Suppressor macrophage (primary cell): Measurements from ENCODE around the gene PRPF4.
A peak's percentile ranks its signal among the peaks of the same experiment; 100 is the strongest.
"Not testable (repeated sequence)": the region's sequence is repeated elsewhere in the genome, so short reads cannot be mapped to it uniquely, and the experiment has no call there.

ENCODE experiments used
- DNase-seq, 4 experiments: peaks; one replicate each; pipeline ENCODE4 v3.0.0-alpha.2; 2020 to 2022

Gene PRPF4

GRCh38 chr9:113269355-113269754 lies 6.1 kb upstream of the PRPF4 start:
- no peak for DNase-seq

GRCh38 chr9:113269871-113270270 lies 5.6 kb upstream of the PRPF4 start:
- DNase-seq: no peak

GRCh38 chr9:113274474-113275156 lies 843 bp upstream of the PRPF4 start:
- peak; percentile 66 to 83 (median 76) for DNase-seq

- DNase-seq: no peak
Observed at GRCh38 chr9:113278840-113279239, 3.4 kb downstream of the PRPF4 start.

- no peak for DNase-seq
Observed at GRCh38 chr9:113281356-113281755, 5.9 kb downstream of the PRPF4 start.

- DNase-seq: no peak
Observed at GRCh38 chr9:113289091-113289490, 13.6 kb downstream of the PRPF4 start.

GRCh38 chr9:113290052-113290607 lies 14.7 kb downstream of the PRPF4 start:
- no peak for DNase-seq

- no peak for DNase-seq
Observed at GRCh38 chr9:113293285-113293878, 17.9 kb downstream of the PRPF4 start.

GRCh38 chr9:113296247-113296646 lies 20.8 kb downstream of the PRPF4 start:
- DNase-seq: not testable (repeated sequence)

- DNase-seq: no peak
Observed at GRCh38 chr9:113296796-113297558, 21.5 kb downstream of the PRPF4 start.

- DNase-seq: no peak
Observed at GRCh38 chr9:113298311-113298710, 22.9 kb downstream of the PRPF4 start.

GRCh38 chr9:113298924-113299770 lies 23.7 kb downstream of the PRPF4 start:
- DNase-seq: no peak

GRCh38 chr9:113299800-113300292 lies 24.4 kb downstream of the PRPF4 start:
- peak; percentile 65 to 90 (median 79) for DNase-seq

- no peak for DNase-seq
Observed at GRCh38 chr9:113301548-113301947, 26.1 kb downstream of the PRPF4 start.

- no peak for DNase-seq
Observed at GRCh38 chr9:113302792-113303418, 27.4 kb downstream of the PRPF4 start, which contains the start of gene RNF183. RNF183 (minus strand) TSS chr9:113303376; CDS start chr9:113298184, 5,192 bp downstream.

GRCh38 chr9:113306566-113306965 lies 31.1 kb downstream of the PRPF4 start:
- DNase-seq: no peak

- no peak for DNase-seq
Observed at GRCh38 chr9:113307396-113307975, 32.0 kb downstream of the PRPF4 start.

- peak; percentile 35 to 72 (median 64) for DNase-seq
Observed at GRCh38 chr9:113309204-113309813, 33.9 kb downstream of the PRPF4 start.

GRCh38 chr9:113310538-113310937 lies 35.1 kb downstream of the PRPF4 start:
- no peak for DNase-seq

GRCh38 chr9:113311961-113312360 lies 36.5 kb downstream of the PRPF4 start:
- no peak for DNase-seq

GRCh38 chr9:113313261-113313660 lies 37.8 kb downstream of the PRPF4 start:
- DNase-seq: no peak
